GM12878 (cell line): ENCODE measurements around the gene NTF3. TPM values are rescaled to one million over a fixed set of nuclear protein-coding genes. Genes with fewer than 3 reads are reported as not detected.

Source experiments
- ATAC-seq: fragments of 200-7000 bp; cut with Tn5 transposase; 3 replicates; pipeline ENCODE4 v1.9.1; 2020; ENCODE audit warnings: mild to moderate bottlenecking, moderate library complexity
- BruUV-seq: library from RNA; stranded (reverse); fragments of 400-500 nt; replicated peaks from 2 replicates; lab custom pipeline; 2021; lab: Mats Ljungman, UMichigan
- CTCF ChIA-PET: fragments of 300-600 bp; sonication (Branson Sonifier 250); formaldehyde crosslinking; extraction: SDS; loops from one replicate; lab custom pipeline; 2021; ENCODE audit warnings: inconsistent platforms; lab: Yijun Ruan, JAX
- POLR2A ChIA-PET: fragments of 350-600 bp; formaldehyde crosslinking; extraction: SDS; loops from one replicate; lab custom pipeline; 2021; ENCODE audit warnings: inconsistent platforms; lab: Charles Lee
- RAD21 ChIA-PET: fragments of 300-600 bp; sonication (Branson Sonifier 250); formaldehyde crosslinking; loops from one replicate; lab custom pipeline; 2023; ENCODE audit warnings: antibody characterized with exemption; ENCODE audit not compliant: unreplicated experiment; lab: Charles Lee
- SMC1A ChIA-PET: fragments of 300-600 bp; sonication (Branson Sonifier 250); formaldehyde crosslinking; loops from one replicate; lab custom pipeline; 2023; ENCODE audit not compliant: unreplicated experiment, uncharacterized antibody; lab: Charles Lee
- DNase-seq: peaks from one replicate; pipeline ENCODE4 v3.0.0-alpha.2; 2011; ENCODE audit warnings: low read depth, low spot score
- FAIRE-seq: peaks from 3 replicates; lab custom pipeline; 2011; peaks lifted over from hg19 to GRCh38; lab: Jason Lieb, UNC
- H2AFZ ChIP-seq: 2 replicates; pipeline ENCODE4 v1.6.0; 2011; ENCODE audit warnings: low read depth, low read length, control low read depth; ENCODE audit not compliant: control insufficient read depth
- H3K27ac ChIP-seq: 2 replicates; pipeline ENCODE4 v1.5.1; 2011; ENCODE audit warnings: control low read depth; ENCODE audit not compliant: control insufficient read depth, insufficient read depth
- H3K27me3 ChIP-seq, 2 experiments: replicated peaks in 1 of 2; 2 replicates each; pipeline versions ENCODE4 v1.6.0 to v1.6.1; 2011; ENCODE audit warnings: low read length in 1 of 2; ENCODE audit not compliant: control insufficient read depth in 2 of 2, insufficient read depth in 2 of 2
- H3K36me3 ChIP-seq, 2 experiments: 2 replicates each; pipeline ENCODE4 v1.5.1; 2011; ENCODE audit warnings: low read length in 1 of 2; ENCODE audit not compliant: control insufficient read depth in 2 of 2, insufficient read depth in 2 of 2
- H3K4me1 ChIP-seq: 2 replicates; pipeline ENCODE4 v1.6.1; 2011; ENCODE audit warnings: mild to moderate bottlenecking, low read length, moderate library complexity, mixed read lengths; ENCODE audit not compliant: control insufficient read depth, insufficient read depth
- H3K4me2 ChIP-seq: 2 replicates; pipeline ENCODE4 v1.6.0; 2011; ENCODE audit warnings: control low read depth; ENCODE audit not compliant: control insufficient read depth, insufficient read depth
- H3K4me3 ChIP-seq: fragments of 200-600 bp; sonication (generic); 2 replicates; pipeline ENCODE4 v1.5.1; 2016
- H3K79me2 ChIP-seq: 2 replicates; pipeline ENCODE4 v1.6.0; 2011; ENCODE audit warnings: low read length; ENCODE audit not compliant: control insufficient read depth, insufficient read depth
- H3K9ac ChIP-seq: 2 replicates; pipeline ENCODE4 v1.8.0; 2011; ENCODE audit warnings: low read length, control low read depth, mixed read lengths; ENCODE audit not compliant: control insufficient read depth, insufficient read depth
- H3K9me3 ChIP-seq: replicated peaks from 3 replicates; pipeline ENCODE4 v1.5.1; 2011; ENCODE audit warnings: mild to moderate bottlenecking, low read length; ENCODE audit not compliant: control insufficient read depth, insufficient read depth
- H4K20me1 ChIP-seq: 2 replicates; pipeline ENCODE4 v1.6.0; 2011; ENCODE audit not compliant: control insufficient read depth, insufficient read depth
- BRCA1 ChIP-seq: IDR thresholded peaks from 2 replicates; pipeline ENCODE4 v1.6.1; 2011; ENCODE audit warnings: low read depth, low read length, improper control_type of control experiment
- CHD1 ChIP-seq: IDR thresholded peaks from 2 replicates; pipeline ENCODE4 v1.6.1; 2012; ENCODE audit warnings: low read depth, low read length, improper control_type of control experiment
- FOXK2 ChIP-seq: fragments of 450-650 bp; IDR thresholded peaks from 2 replicates; pipeline ENCODE4 v1.6.1; 2017; ENCODE audit warnings: mild to moderate bottlenecking, moderate library complexity
- MTA3 ChIP-seq: IDR thresholded peaks from 2 replicates; pipeline ENCODE4 v1.6.1; 2012; ENCODE audit warnings: low read length, inconsistent platforms, borderline replicate concordance
- NR2C1 ChIP-seq: fragments of 450-650 bp; IDR thresholded peaks from 2 replicates; pipeline ENCODE4 v1.6.1; 2017; ENCODE audit warnings: antibody characterized with exemption, mild to moderate bottlenecking, moderate library complexity
- SMC3 ChIP-seq: IDR thresholded peaks from 2 replicates; pipeline ENCODE4 v1.6.1; 2011; ENCODE audit warnings: low read length, improper control_type of control experiment, borderline replicate concordance
- SP1 ChIP-seq: IDR thresholded peaks from one replicate; pipeline ENCODE4 v1.6.1; 2011; ENCODE audit warnings: low read depth, low read length
- WGBS: methylation state at CpG from one replicate; pipeline ENCODE4 v1.1.6; 2016; ENCODE audit warnings: low lambda C conversion rate; ENCODE audit not compliant: insufficient replicate concordance, insufficient coverage; ENCODE audit errors: missing lambda C conversion rate; 5-methylcytosine and 5-hydroxymethylcytosine counted together
- in situ Hi-C: fragments of 300-500 bp; cut with MboI; formaldehyde crosslinking; loops from 9 replicates; pipeline ENCODE4 v1.14.3; 2018; ENCODE audit warnings: mixed read lengths
- intact Hi-C: fragments of 100-400 bp; cut with micrococcal nuclease; formaldehyde crosslinking; loops from one replicate; pipeline ENCODE4 v1.14.2; 2022; ENCODE audit not compliant: unreplicated experiment
- polyA plus RNA-seq, 11 experiments: library from polyadenylated mRNA; depleted of rRNA in 4 of 11; unstranded in 6 of 11; stranded (reverse) in 5 of 11; fragments of >200 nt; fragmentation: Nextera tagmentation in 4 of 11; fragmentation: Illumina TruSeq in 1 of 11; extraction: Ambion mirVana in 4 of 11; extraction: Trizol in 1 of 11; gene quantifications; 1 replicate in 1 of 11; 2 replicates in 10 of 11; pipeline versions ENCODE4 v1.2.1 to v1.2.3, GENCODE V29; 2011 to 2016; ENCODE audit warnings: inconsistent platforms in 2 of 11, missing spikeins in 2 of 11, low read depth in 1 of 11
- total RNA-seq, 4 experiments: library from RNA; depleted of rRNA in 3 of 4; stranded (reverse); fragments of >200 nt in 3 of 4; fragmentation: Illumina TruSeq in 1 of 4; extraction: Trizol in 1 of 4; gene quantifications; 2 replicates each; pipeline versions ENCODE4 v1.2.1 to v1.2.3, GENCODE V29; 2013 to 2021
- TF ChIP-seq, protein P1 (sequence below): fragments of 450-650 bp; IDR thresholded peaks from 2 replicates; pipeline ENCODE4 v1.6.1; 2017; ENCODE audit warnings: mild to moderate bottlenecking
- TF ChIP-seq, protein P2 (sequence below): IDR thresholded peaks from 2 replicates; pipeline ENCODE4 v1.6.1; 2012; ENCODE audit warnings: low read depth, low read length, improper control_type of control experiment
- TF ChIP-seq, protein P3 (sequence below): fragments of 450-650 bp; IDR thresholded peaks from 2 replicates; pipeline ENCODE4 v1.6.1; 2017; ENCODE audit warnings: mild to moderate bottlenecking, low read depth, inconsistent platforms; ENCODE audit not compliant: poor library complexity, severe bottlenecking
- TF ChIP-seq, protein P4 (sequence below): IDR thresholded peaks from 2 replicates; pipeline ENCODE4 v1.6.1; 2012; ENCODE audit warnings: improper control_type of control experiment, low read depth, low read length; ENCODE audit not compliant: insufficient replicate concordance
- TF ChIP-seq, protein P5 (sequence below): fragments of 450-650 bp; IDR thresholded peaks from 2 replicates; pipeline ENCODE4 v1.6.1; 2014; ENCODE audit warnings: mild to moderate bottlenecking

NTF3 gene
- total and polyA plus RNA-seq, 10 of the 15 experiments (the other 5 are each of a cell fraction or from before 2014, with no cell fraction given) = 0.07 TPM; not detected in 9

DNA sequence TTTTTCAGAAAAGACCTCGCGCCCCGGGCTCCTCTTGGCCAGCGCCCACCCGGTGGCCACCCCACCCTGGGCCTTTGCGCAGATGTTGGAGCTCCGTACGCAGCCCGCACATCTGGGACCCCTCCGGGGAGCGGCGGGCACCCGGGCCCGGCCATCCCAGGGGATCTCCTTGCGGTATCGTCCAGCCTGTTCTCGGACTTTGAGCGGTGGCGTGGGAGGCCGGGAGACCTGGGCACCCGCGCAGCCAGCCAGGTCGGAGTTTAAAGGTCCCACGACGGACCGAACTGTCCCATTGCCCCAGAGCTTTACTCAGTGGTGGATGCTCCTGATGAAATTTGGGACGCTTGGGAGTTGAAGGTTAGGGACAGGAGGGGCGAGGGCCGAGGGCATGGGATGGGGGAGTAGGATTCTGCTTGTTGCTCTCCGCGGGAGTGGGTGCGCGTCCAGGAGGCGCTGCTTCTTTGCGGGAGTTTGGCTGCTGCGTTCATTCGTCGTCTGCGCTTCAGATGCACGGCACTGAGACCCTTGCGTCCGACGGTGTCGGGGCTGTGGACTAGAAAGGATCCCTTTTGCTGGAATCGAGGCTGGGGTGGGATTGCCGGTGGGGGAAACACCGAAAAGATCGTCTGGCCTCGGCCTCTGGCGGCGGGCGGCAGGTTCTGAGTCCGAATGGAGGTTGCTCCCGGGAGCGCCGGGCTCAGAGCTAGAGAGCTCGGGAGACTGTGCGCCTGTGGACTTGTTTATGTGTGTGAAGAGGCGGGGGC, 1.4 kb downstream of the NTF3 start:
- Histone ChIP-seq H3K4me1 (no peaks in the 10 kb centered on the region), H3K27ac (no peak overlapping the region), H4K20me1 (no peaks in the 10 kb centered on the region), H2AFZ (no peak overlapping the region), H3K4me3 (no peak overlapping the region), H3K27me3 (peaks cover 4 to 12% of the 10 kb centered on the region in 2 experiments), H3K36me3 (no peaks in the 10 kb centered on the region), H3K79me2 (no peaks in the 10 kb centered on the region), H3K9ac (no peak overlapping the region), H3K9me3 (no peaks in the 10 kb centered on the region), H3K4me2 (no peak overlapping the region)
- RAD21 ChIA-PET = no interaction called here
- FAIRE-seq = no peak
- in situ Hi-C loops (no loop called here), intact Hi-C loops (no loop called here)
- POLR2A ChIA-PET = no interaction called here
- SMC1A ChIA-PET = no interaction called here
- WGBS = 16% methylated on average over 52 of the region's 59 CpGs
- no peak for ATAC-seq
- BruUV-seq = no TSS peak
- DNase-seq = no peak
- CTCF ChIA-PET = interaction anchor here (0.7 kb wide), 1 partner anchor 13 kb away, joined by 3 read pairs; no protein-coding TSS in a partner anchor
- TF ChIP-seq, protein P1, sequence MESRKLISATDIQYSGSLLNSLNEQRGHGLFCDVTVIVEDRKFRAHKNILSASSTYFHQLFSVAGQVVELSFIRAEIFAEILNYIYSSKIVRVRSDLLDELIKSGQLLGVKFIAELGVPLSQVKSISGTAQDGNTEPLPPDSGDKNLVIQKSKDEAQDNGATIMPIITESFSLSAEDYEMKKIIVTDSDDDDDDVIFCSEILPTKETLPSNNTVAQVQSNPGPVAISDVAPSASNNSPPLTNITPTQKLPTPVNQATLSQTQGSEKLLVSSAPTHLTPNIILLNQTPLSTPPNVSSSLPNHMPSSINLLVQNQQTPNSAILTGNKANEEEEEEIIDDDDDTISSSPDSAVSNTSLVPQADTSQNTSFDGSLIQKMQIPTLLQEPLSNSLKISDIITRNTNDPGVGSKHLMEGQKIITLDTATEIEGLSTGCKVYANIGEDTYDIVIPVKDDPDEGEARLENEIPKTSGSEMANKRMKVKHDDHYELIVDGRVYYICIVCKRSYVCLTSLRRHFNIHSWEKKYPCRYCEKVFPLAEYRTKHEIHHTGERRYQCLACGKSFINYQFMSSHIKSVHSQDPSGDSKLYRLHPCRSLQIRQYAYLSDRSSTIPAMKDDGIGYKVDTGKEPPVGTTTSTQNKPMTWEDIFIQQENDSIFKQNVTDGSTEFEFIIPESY = no peak
- TF ChIP-seq SP1 = no peak
- no peak for TF ChIP-seq MTA3
- TF ChIP-seq FOXK2 = no peak
- TF ChIP-seq, protein P2, sequence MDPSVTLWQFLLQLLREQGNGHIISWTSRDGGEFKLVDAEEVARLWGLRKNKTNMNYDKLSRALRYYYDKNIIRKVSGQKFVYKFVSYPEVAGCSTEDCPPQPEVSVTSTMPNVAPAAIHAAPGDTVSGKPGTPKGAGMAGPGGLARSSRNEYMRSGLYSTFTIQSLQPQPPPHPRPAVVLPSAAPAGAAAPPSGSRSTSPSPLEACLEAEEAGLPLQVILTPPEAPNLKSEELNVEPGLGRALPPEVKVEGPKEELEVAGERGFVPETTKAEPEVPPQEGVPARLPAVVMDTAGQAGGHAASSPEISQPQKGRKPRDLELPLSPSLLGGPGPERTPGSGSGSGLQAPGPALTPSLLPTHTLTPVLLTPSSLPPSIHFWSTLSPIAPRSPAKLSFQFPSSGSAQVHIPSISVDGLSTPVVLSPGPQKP = no peak
- TF ChIP-seq BRCA1 = no peak
- TF ChIP-seq, protein P3, sequence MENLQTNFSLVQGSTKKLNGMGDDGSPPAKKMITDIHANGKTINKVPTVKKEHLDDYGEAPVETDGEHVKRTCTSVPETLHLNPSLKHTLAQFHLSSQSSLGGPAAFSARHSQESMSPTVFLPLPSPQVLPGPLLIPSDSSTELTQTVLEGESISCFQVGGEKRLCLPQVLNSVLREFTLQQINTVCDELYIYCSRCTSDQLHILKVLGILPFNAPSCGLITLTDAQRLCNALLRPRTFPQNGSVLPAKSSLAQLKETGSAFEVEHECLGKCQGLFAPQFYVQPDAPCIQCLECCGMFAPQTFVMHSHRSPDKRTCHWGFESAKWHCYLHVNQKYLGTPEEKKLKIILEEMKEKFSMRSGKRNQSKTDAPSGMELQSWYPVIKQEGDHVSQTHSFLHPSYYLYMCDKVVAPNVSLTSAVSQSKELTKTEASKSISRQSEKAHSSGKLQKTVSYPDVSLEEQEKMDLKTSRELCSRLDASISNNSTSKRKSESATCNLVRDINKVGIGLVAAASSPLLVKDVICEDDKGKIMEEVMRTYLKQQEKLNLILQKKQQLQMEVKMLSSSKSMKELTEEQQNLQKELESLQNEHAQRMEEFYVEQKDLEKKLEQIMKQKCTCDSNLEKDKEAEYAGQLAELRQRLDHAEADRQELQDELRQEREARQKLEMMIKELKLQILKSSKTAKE = no peak
- TF ChIP-seq SMC3 = no peak
- TF ChIP-seq, protein P4, sequence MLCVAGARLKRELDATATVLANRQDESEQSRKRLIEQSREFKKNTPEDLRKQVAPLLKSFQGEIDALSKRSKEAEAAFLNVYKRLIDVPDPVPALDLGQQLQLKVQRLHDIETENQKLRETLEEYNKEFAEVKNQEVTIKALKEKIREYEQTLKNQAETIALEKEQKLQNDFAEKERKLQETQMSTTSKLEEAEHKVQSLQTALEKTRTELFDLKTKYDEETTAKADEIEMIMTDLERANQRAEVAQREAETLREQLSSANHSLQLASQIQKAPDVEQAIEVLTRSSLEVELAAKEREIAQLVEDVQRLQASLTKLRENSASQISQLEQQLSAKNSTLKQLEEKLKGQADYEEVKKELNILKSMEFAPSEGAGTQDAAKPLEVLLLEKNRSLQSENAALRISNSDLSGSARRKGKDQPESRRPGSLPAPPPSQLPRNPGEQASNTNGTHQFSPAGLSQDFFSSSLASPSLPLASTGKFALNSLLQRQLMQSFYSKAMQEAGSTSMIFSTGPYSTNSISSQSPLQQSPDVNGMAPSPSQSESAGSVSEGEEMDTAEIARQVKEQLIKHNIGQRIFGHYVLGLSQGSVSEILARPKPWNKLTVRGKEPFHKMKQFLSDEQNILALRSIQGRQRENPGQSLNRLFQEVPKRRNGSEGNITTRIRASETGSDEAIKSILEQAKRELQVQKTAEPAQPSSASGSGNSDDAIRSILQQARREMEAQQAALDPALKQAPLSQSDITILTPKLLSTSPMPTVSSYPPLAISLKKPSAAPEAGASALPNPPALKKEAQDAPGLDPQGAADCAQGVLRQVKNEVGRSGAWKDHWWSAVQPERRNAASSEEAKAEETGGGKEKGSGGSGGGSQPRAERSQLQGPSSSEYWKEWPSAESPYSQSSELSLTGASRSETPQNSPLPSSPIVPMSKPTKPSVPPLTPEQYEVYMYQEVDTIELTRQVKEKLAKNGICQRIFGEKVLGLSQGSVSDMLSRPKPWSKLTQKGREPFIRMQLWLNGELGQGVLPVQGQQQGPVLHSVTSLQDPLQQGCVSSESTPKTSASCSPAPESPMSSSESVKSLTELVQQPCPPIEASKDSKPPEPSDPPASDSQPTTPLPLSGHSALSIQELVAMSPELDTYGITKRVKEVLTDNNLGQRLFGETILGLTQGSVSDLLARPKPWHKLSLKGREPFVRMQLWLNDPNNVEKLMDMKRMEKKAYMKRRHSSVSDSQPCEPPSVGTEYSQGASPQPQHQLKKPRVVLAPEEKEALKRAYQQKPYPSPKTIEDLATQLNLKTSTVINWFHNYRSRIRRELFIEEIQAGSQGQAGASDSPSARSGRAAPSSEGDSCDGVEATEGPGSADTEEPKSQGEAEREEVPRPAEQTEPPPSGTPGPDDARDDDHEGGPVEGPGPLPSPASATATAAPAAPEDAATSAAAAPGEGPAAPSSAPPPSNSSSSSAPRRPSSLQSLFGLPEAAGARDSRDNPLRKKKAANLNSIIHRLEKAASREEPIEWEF = no peak
- TF ChIP-seq NR2C1 = no peak
- TF ChIP-seq, protein P5, sequence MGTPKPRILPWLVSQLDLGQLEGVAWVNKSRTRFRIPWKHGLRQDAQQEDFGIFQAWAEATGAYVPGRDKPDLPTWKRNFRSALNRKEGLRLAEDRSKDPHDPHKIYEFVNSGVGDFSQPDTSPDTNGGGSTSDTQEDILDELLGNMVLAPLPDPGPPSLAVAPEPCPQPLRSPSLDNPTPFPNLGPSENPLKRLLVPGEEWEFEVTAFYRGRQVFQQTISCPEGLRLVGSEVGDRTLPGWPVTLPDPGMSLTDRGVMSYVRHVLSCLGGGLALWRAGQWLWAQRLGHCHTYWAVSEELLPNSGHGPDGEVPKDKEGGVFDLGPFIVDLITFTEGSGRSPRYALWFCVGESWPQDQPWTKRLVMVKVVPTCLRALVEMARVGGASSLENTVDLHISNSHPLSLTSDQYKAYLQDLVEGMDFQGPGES = no peak
- no peak for TF ChIP-seq CHD1
